ENCODE data around the gene SGIP1.

DNA sequence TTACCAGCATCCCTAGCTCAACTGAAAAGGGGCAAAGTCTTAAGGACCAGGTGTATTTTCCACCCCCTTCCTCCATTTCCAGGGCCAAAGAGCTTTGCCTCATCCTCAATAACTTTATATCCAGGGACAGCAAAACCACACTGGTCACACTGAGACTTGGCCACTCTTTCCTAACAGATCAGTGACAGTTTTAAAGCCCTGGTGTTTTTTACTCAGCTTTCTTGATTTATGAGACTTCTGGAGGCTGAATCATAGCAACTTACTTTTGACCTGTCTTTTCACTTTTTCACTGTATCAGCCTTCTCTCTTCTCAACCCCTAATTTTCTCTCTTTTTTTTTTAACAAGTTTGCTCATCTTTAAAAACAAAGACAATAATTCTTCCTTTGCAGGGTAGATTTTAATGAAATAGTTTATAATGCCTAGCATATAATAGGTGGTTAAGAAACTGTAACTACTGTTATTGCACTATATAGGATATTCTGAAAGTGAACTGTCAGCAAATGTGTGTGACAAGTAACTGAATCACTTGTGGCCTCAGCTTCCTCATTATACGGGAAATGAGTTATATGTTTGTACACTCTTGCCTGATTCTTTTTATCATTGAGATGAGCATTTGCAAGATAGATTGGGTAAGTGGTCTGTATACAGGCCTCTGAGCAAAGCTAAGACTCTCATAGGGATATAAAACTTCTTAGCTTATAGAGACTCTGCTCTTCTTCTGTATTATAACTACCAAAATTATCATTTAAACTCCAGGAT lies 198.6 kb downstream of the SGIP1 start:
- TF ChIP-seq, protein P1, sequence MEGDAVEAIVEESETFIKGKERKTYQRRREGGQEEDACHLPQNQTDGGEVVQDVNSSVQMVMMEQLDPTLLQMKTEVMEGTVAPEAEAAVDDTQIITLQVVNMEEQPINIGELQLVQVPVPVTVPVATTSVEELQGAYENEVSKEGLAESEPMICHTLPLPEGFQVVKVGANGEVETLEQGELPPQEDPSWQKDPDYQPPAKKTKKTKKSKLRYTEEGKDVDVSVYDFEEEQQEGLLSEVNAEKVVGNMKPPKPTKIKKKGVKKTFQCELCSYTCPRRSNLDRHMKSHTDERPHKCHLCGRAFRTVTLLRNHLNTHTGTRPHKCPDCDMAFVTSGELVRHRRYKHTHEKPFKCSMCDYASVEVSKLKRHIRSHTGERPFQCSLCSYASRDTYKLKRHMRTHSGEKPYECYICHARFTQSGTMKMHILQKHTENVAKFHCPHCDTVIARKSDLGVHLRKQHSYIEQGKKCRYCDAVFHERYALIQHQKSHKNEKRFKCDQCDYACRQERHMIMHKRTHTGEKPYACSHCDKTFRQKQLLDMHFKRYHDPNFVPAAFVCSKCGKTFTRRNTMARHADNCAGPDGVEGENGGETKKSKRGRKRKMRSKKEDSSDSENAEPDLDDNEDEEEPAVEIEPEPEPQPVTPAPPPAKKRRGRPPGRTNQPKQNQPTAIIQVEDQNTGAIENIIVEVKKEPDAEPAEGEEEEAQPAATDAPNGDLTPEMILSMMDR (IDR thresholded peaks at IDR 0.05) = no peak
- no peak for TF ChIP-seq ZFX (IDR thresholded peaks at IDR 0.05; ENCODE audit: borderline replicate concordance)

All from 22Rv1 (cell line).